Coronary artery (tissue), 2 donors: ENCODE measurements around the gene XRN1.
"Not testable (repeated sequence)": the region's sequence is repeated elsewhere in the genome, so short reads cannot be mapped to it uniquely, and the experiment has no call there.

ENCODE experiments used
- DNase-seq: peaks from one replicate; pipeline ENCODE4 v3.0.0-alpha.2; 2017; ENCODE audit warnings: low spot score
- H3K27ac ChIP-seq, 2 donors: fragments of 200-600 bp; sonication (generic); one replicate each; pipeline ENCODE4 v1.5.1; 2016 to 2019
- H3K4me3 ChIP-seq: fragments of 200-600 bp; sonication (generic); 2 replicates; pipeline ENCODE4 v1.5.1; 2016; ENCODE audit warnings: mild to moderate bottlenecking, moderate library complexity
- CTCF ChIP-seq: fragments of 200-600 bp; sonication (generic); IDR thresholded peaks from one replicate; pipeline ENCODE4 v1.5.1; 2019; ENCODE audit warnings: antibody characterized with exemption

Gene XRN1

GRCh38 chr3:142450881-142451280, 3.0 kb upstream of the XRN1 start:
- no peak overlapping the region for H3K27ac ChIP-seq
- no peak for TF ChIP-seq CTCF
- DNase-seq: no peak

GRCh38 chr3:142450189-142450588, 2.4 kb upstream of the XRN1 start:
- DNase-seq: no peak
- no peak for TF ChIP-seq CTCF
- Histone ChIP-seq H3K4me3 (no peak overlapping the region), H3K27ac (no peak overlapping the region)

More at GRCh38 chr3:142450881-142451280, 3.0 kb upstream of the XRN1 start:
- H3K4me3 ChIP-seq: no peak overlapping the region

GRCh38 chr3:142447301-142447851, 461 bp downstream of the XRN1 start:
- Histone ChIP-seq H3K4me3 (peak overlapping the region; percentile 80), H3K27ac (peak overlapping the region; percentile 94 to 98)
- DNase-seq: peak; percentile 75
- no peak for TF ChIP-seq CTCF

- no peak for TF ChIP-seq CTCF
- DNase-seq: no peak
- Histone ChIP-seq H3K4me3 (peak overlapping the region; percentile 80), H3K27ac (peak overlapping the region in 1 of 2 donors; percentile 16)
Measured at GRCh38 chr3:142445816-142446254, 2.0 kb downstream of the XRN1 start.

- Histone ChIP-seq H3K4me3 (no peak overlapping the region), H3K27ac (no peak overlapping the region)
- no peak for TF ChIP-seq CTCF
- no peak for DNase-seq
Measured at GRCh38 chr3:142444343-142444742, 3.5 kb downstream of the XRN1 start.

GRCh38 chr3:142443060-142443459, 4.8 kb downstream of the XRN1 start:
- not testable (repeated sequence) for H3K27ac ChIP-seq, H3K4me3 ChIP-seq, DNase-seq

- DNase-seq, H3K27ac ChIP-seq, H3K4me3 ChIP-seq: not testable (repeated sequence)
Measured at GRCh38 chr3:142439499-142440220, 8.2 kb downstream of the XRN1 start.

- not testable (repeated sequence) for H3K4me3 ChIP-seq, DNase-seq, H3K27ac ChIP-seq
Measured at GRCh38 chr3:142438096-142438495, 9.7 kb downstream of the XRN1 start.
